SU-DHL-6 (cell line): ENCODE measurements around the gene MYMX.
A peak's percentile ranks its signal among the peaks of the same experiment; 100 is the strongest.

Source experiments
- CTCF ChIP-seq: fragments of 200-600 bp; sonication (generic); IDR thresholded peaks from one replicate; pipeline ENCODE4 v1.5.1; 2017; ENCODE audit warnings: antibody characterized with exemption, mild to moderate bottlenecking, low read length, moderate library complexity; ENCODE audit not compliant: insufficient read depth, poor library complexity, severe bottlenecking
- EZH2phosphoT487 ChIP-seq: fragments of 200-600 bp; sonication (generic), shearing (Covaris generic); conservative IDR thresholded peaks from 2 replicates; pipeline ENCODE4 v1.6.1; 2018; ENCODE audit warnings: mild to moderate bottlenecking, antibody characterized with exemption, low read length, moderate library complexity, mixed read lengths

- peak; percentile 90 for TF ChIP-seq CTCF
- TF ChIP-seq EZH2phosphoT487: no peak
Measured at GRCh38 chr6:44265007-44265721, 48.4 kb downstream of the MYMX start, which contains the start of gene NFKBIE.
